Vagina (tissue), 2 donors: ENCODE measurements around the gene CAVIN4. TPM values are rescaled to one million over a fixed set of nuclear protein-coding genes. Genes with fewer than 3 reads are reported as not detected.

Source experiments
- DNase-seq, 2 donors: peaks; one replicate each; pipeline ENCODE4 v3.0.0-alpha.2; 2017; ENCODE audit errors: extremely low spot score in 2 of 2
- H3K27ac ChIP-seq: fragments of 200-600 bp; sonication (generic); one replicate; pipeline ENCODE4 v1.5.1; 2019
- H3K27me3 ChIP-seq: fragments of 200-600 bp; sonication (generic); one replicate; pipeline ENCODE4 v1.5.1; 2019
- H3K36me3 ChIP-seq, 2 donors: fragments of 200-600 bp; sonication (generic); one replicate each; pipeline ENCODE4 v1.5.1; 2017 to 2019
- H3K4me1 ChIP-seq: fragments of 200-600 bp; sonication (generic); one replicate; pipeline ENCODE4 v1.5.1; 2019
- H3K4me3 ChIP-seq, 2 donors: fragments of 200-600 bp; sonication (generic); 1 replicate in 1 of 2; 2 replicates in 1 of 2; pipeline ENCODE4 v1.5.1; 2016 to 2019
- H3K9me3 ChIP-seq: fragments of 200-600 bp; sonication (generic); one replicate; pipeline ENCODE4 v1.5.1; 2019
- POLR2A ChIP-seq, 2 donors: fragments of 450-650 bp; IDR thresholded peaks; one replicate each; pipeline ENCODE4 v1.6.1; 2017; ENCODE audit warnings: antibody characterized with exemption in 2 of 2, mild to moderate bottlenecking in 2 of 2, moderate library complexity in 2 of 2
- POLR2AphosphoS5 ChIP-seq, 2 donors: sonication (generic); formaldehyde crosslinking; IDR thresholded peaks; one replicate each; pipeline ENCODE4 v1.9.0; 2017; ENCODE audit warnings: antibody characterized with exemption in 2 of 2, mild to moderate bottlenecking in 2 of 2, low read depth in 1 of 2; ENCODE audit not compliant: insufficient read depth in 1 of 2
- intact Hi-C: fragments of 100-400 bp; cut with DNase I; formaldehyde crosslinking; loops from one replicate; pipeline ENCODE4 v1.15.1; 2023
- total RNA-seq: library from RNA; depleted of rRNA; stranded (reverse); fragments of >200 nt; gene quantifications from one replicate; pipeline ENCODE4 v1.2.3, GENCODE V29; 2016
- TF ChIP-seq, protein P1 (sequence below), 3 experiments: fragments of 450-650 bp in 2 of 3; fragments of 200-600 bp in 1 of 3; sonication (generic) in 1 of 3; IDR thresholded peaks; one replicate each; pipeline ENCODE4 v1.5.1; 2017 to 2019; ENCODE audit warnings: antibody characterized with exemption in 3 of 3, mild to moderate bottlenecking in 2 of 3, moderate library complexity in 2 of 3

The CAVIN4 gene
- total RNA-seq, 1 donor from 2014 or later = 0.49 TPM

- TF ChIP-seq, protein P1, sequence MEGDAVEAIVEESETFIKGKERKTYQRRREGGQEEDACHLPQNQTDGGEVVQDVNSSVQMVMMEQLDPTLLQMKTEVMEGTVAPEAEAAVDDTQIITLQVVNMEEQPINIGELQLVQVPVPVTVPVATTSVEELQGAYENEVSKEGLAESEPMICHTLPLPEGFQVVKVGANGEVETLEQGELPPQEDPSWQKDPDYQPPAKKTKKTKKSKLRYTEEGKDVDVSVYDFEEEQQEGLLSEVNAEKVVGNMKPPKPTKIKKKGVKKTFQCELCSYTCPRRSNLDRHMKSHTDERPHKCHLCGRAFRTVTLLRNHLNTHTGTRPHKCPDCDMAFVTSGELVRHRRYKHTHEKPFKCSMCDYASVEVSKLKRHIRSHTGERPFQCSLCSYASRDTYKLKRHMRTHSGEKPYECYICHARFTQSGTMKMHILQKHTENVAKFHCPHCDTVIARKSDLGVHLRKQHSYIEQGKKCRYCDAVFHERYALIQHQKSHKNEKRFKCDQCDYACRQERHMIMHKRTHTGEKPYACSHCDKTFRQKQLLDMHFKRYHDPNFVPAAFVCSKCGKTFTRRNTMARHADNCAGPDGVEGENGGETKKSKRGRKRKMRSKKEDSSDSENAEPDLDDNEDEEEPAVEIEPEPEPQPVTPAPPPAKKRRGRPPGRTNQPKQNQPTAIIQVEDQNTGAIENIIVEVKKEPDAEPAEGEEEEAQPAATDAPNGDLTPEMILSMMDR (IDR thresholded peaks at IDR 0.05) = no peak
- TF ChIP-seq POLR2AphosphoS5 (IDR thresholded peaks at IDR 0.05; ENCODE audit: insufficient read depth in 1 of 2, low read depth in 1 of 2) (no peak), POLR2A (IDR thresholded peaks at IDR 0.05) (no peak)
- Histone ChIP-seq H3K27me3 (no peaks in the 10 kb centered on the region), H3K4me1 (no peaks in the 10 kb centered on the region), H3K4me3 (no peak overlapping the region), H3K27ac (no peak overlapping the region), H3K9me3 (no peaks in the 10 kb centered on the region), H3K36me3 (no peaks in the 10 kb centered on the region)
- DNase-seq = no peak
- intact Hi-C loops = no loop called here
Measured at GRCh38 chr9:100626949-100627348, 49.1 kb downstream of the CAVIN4 start.

- DNase-seq = no peak
- no peak for TF ChIP-seq POLR2AphosphoS5 (IDR thresholded peaks at IDR 0.05; ENCODE audit: insufficient read depth in 1 of 2, low read depth in 1 of 2)
- TF ChIP-seq, protein P1 (IDR thresholded peaks at IDR 0.05) = no peak
- TF ChIP-seq POLR2A (IDR thresholded peaks at IDR 0.05) = no peak
- no peaks in the 10 kb centered on the region for H3K4me1 ChIP-seq
- H3K36me3 ChIP-seq = no peaks in the 10 kb centered on the region
- intact Hi-C loops = no loop called here
- no peak overlapping the region for H3K4me3 ChIP-seq
- H3K27ac ChIP-seq = no peak overlapping the region
- no peaks in the 10 kb centered on the region for H3K9me3 ChIP-seq
- H3K27me3 ChIP-seq = no peaks in the 10 kb centered on the region
Measured at GRCh38 chr9:100637787-100638186, 59.9 kb downstream of the CAVIN4 start.

Other genes starting within 250 kb of the CAVIN4 start
- 17.2 TPM for gene TEX10, start 225.1 kb upstream of the CAVIN4 start, total RNA-seq
- gene MSANTD3, start 150.9 kb upstream of the CAVIN4 start, total RNA-seq = 27.3 TPM
- gene TMEFF1, start 104.9 kb upstream of the CAVIN4 start, total RNA-seq = not detected